K562 (cell line): ENCODE results near the gene SIGLEC14. TPM values are rescaled to one million over a fixed set of nuclear protein-coding genes. Genes with fewer than 3 reads are reported as not detected.

Experiments
- ARID3B ChIP-seq: fragments of 250-450 bp; sonication (Bioruptor Pico); IDR thresholded peaks from 2 replicates; pipeline ENCODE4 v1.4.0; 2020; ENCODE audit warnings: borderline replicate concordance
- ATF2 ChIP-seq: sonication (generic); formaldehyde crosslinking; IDR thresholded peaks from 2 replicates; pipeline ENCODE4 v1.8.1; 2022; ENCODE audit warnings: missing genetic modification reagents
- ATF4 ChIP-seq: fragments of 450-650 bp; formaldehyde crosslinking; IDR thresholded peaks from 2 replicates; pipeline ENCODE4 v1.4.0; 2022; ENCODE audit warnings: mild to moderate bottlenecking, moderate library complexity
- DNMT1 ChIP-seq: fragments of 450-650 bp; IDR thresholded peaks from 2 replicates; pipeline ENCODE4 v1.6.1; 2016; ENCODE audit warnings: antibody characterized with exemption, mild to moderate bottlenecking
- EGR1 ChIP-seq: fragments of 450-650 bp; conservative IDR thresholded peaks from 2 replicates; pipeline ENCODE4 v1.6.1; 2017; ENCODE audit warnings: mild to moderate bottlenecking
- HNRNPLL ChIP-seq: fragments of 200-400 bp; formaldehyde crosslinking; IDR thresholded peaks from 2 replicates; pipeline ENCODE4 v1.6.1; 2017; ENCODE audit warnings: low read length, low read depth, mild to moderate bottlenecking; ENCODE audit not compliant: poor library complexity, severe bottlenecking
- HNRNPUL1 ChIP-seq: fragments of 200-400 bp; formaldehyde crosslinking; IDR thresholded peaks from 2 replicates; pipeline ENCODE4 v1.6.1; 2017; ENCODE audit warnings: low read length
- JUNB ChIP-seq: fragments of 450-650 bp; formaldehyde crosslinking; conservative IDR thresholded peaks from 2 replicates; pipeline ENCODE4 v1.4.0; 2020; ENCODE audit warnings: mild to moderate bottlenecking
- L3MBTL2 ChIP-seq: fragments of 450-650 bp; IDR thresholded peaks from 2 replicates; pipeline ENCODE4 v1.6.1; 2016; ENCODE audit warnings: mild to moderate bottlenecking, moderate library complexity
- NFIX ChIP-seq: fragments of 250-450 bp; sonication (Bioruptor Pico); IDR thresholded peaks from 2 replicates; pipeline ENCODE4 v1.4.0; 2020; ENCODE audit warnings: low read depth, mild to moderate bottlenecking, moderate library complexity
- NR1H2 ChIP-seq: sonication (generic); formaldehyde crosslinking; IDR thresholded peaks from 2 replicates; pipeline ENCODE4 v1.4.0; 2020; ENCODE audit warnings: mild to moderate bottlenecking, missing genetic modification reagents
- RBFOX2 ChIP-seq: fragments of 200-400 bp; formaldehyde crosslinking; IDR thresholded peaks from 2 replicates; pipeline ENCODE4 v1.6.1; 2017; ENCODE audit warnings: low read depth, mild to moderate bottlenecking, low read length, moderate library complexity
- SLC30A9 ChIP-seq: fragments of 250-450 bp; sonication (Bioruptor Pico); IDR thresholded peaks from 2 replicates; pipeline ENCODE4 v1.8.0; 2022; ENCODE audit warnings: mild to moderate bottlenecking, moderate library complexity
- TAF15 ChIP-seq: fragments of 200-400 bp; formaldehyde crosslinking; IDR thresholded peaks from 2 replicates; pipeline ENCODE4 v1.6.1; 2017; ENCODE audit warnings: mild to moderate bottlenecking, low read depth, low read length, moderate library complexity
- THAP12 ChIP-seq: fragments of 250-450 bp; sonication (Bioruptor Pico); IDR thresholded peaks from 2 replicates; pipeline ENCODE4 v1.9.0; 2021; ENCODE audit warnings: mild to moderate bottlenecking, inconsistent platforms
- THRB ChIP-seq: fragments of 450-650 bp; formaldehyde crosslinking; conservative IDR thresholded peaks from 2 replicates; pipeline ENCODE4 v1.4.0; 2022; ENCODE audit warnings: mild to moderate bottlenecking, missing genetic modification characterization
- ZC3H11A ChIP-seq: IDR thresholded peaks from 2 replicates; pipeline ENCODE4 v1.6.1; 2012; ENCODE audit warnings: low read depth, low read length, improper control_type of control experiment
- ZKSCAN1 ChIP-seq: fragments of 150-350 bp; IDR thresholded peaks from 2 replicates; pipeline ENCODE4 v1.6.1; 2016; ENCODE audit warnings: low read depth, low read length
- ZNF134 ChIP-seq: fragments of 250-450 bp; sonication (Bioruptor Pico); conservative IDR thresholded peaks from 2 replicates; pipeline ENCODE4 v1.4.0; 2020
- ZNF384 ChIP-seq: IDR thresholded peaks from 2 replicates; pipeline ENCODE4 v1.6.1; 2012; ENCODE audit warnings: low read depth, low read length, improper control_type of control experiment
- polyA plus RNA-seq, 8 experiments: library from polyadenylated mRNA; depleted of rRNA in 4 of 8; stranded (reverse) in 5 of 8; unstranded in 3 of 8; fragments of >200 nt; fragmentation: Nextera tagmentation in 2 of 8; fragmentation: Illumina TruSeq in 1 of 8; extraction: Ambion mirVana in 2 of 8; extraction: Trizol in 1 of 8; gene quantifications; 2 replicates each; pipeline versions ENCODE4 v1.2.1 to v1.2.3, GENCODE V29; 2011 to 2014; ENCODE audit warnings: inconsistent platforms in 1 of 8, missing spikeins in 1 of 8
- total RNA-seq, 7 experiments: library from RNA; depleted of rRNA in 6 of 7; stranded (reverse); fragments of >200 nt in 6 of 7; fragmentation: Illumina TruSeq in 2 of 7; extraction: Trizol in 2 of 7; gene quantifications; 2 replicates each; pipeline versions ENCODE4 v1.2.1 to v1.2.3, GENCODE V29; 2011 to 2021; ENCODE audit warnings: low replicate concordance in 1 of 7

SIGLEC14 gene
- total and polyA plus RNA-seq, 9 of the 15 experiments (the other 6 are each of a cell fraction or from before 2014, with no cell fraction given): not detected

- TF ChIP-seq ARID3B (no peak), NFIX (CRISPR knock-in tag) (no peak), NR1H2 (CRISPR knock-in tag) (no peak), HNRNPUL1 (no peak), ZNF134 (CRISPR knock-in tag) (no peak), ZNF384 (peak; percentile 30; the same call in 1 of the 2 replicates), ATF2 (CRISPR knock-in tag) (no peak), EGR1 (peak; percentile 45; the same call in 1 of the 2 replicates), ATF4 (CRISPR knock-in tag) (0 out of 2 replicates have a peak, but pooled peaks have one; percentile 53), JUNB (CRISPR knock-in tag) (no peak), ZC3H11A (no peak), DNMT1 (no peak), ZKSCAN1 (no peak), SLC30A9 (CRISPR knock-in tag) (no peak), RBFOX2 (peak; percentile 77), THAP12 (CRISPR knock-in tag) (no peak), HNRNPLL (peak; percentile 100), TAF15 (no peak; the same call in 1 of the 2 replicates), THRB (no peak), L3MBTL2 (peak; percentile 52; the same call in 1 of the 2 replicates)
Measured at GRCh38 chr19:51593969-51594773, 52.5 kb downstream of the SIGLEC14 start (continued).
